SK-N-MC (cell line): ENCODE results near the gene RELN.

Source experiments
- EZH2 ChIP-seq: fragments of 200-600 bp; sonication (generic); IDR thresholded peaks from one replicate; pipeline ENCODE4 v1.6.1; 2017; ENCODE audit warnings: antibody characterized with exemption
- FOXP2 ChIP-seq: optimal IDR thresholded peaks from 2 replicates; pipeline ENCODE3; 2011; ENCODE audit warnings: mild to moderate bottlenecking, moderate library complexity; ENCODE audit not compliant: insufficient read depth; ENCODE audit errors: extremely low read length, control extremely low read depth
- POLR2AphosphoS5 ChIP-seq: IDR thresholded peaks from 2 replicates; pipeline ENCODE4 v1.6.1; 2012; ENCODE audit warnings: mild to moderate bottlenecking, low read depth, low read length, borderline replicate concordance

GRCh38 chr7:103996017-103996551, 6.6 kb upstream of the RELN start:
- no peak for TF ChIP-seq EZH2
- no peak for TF ChIP-seq POLR2AphosphoS5
- no peak for TF ChIP-seq FOXP2
